Neutrophil (primary cell): Measurements from ENCODE around the gene TMEM253.
A peak's percentile ranks its signal among the peaks of the same experiment; 100 is the strongest.

Source experiments
- H3K27ac ChIP-seq: fragments of 200-600 bp; sonication (generic); 2 replicates; pipeline ENCODE4 v1.5.1; 2016; ENCODE audit warnings: mild to moderate bottlenecking, moderate library complexity
- H3K27me3 ChIP-seq: fragments of 200-600 bp; sonication (generic); 2 replicates; pipeline ENCODE4 v1.6.0; 2016; ENCODE audit warnings: mild to moderate bottlenecking
- H3K36me3 ChIP-seq: fragments of 200-600 bp; sonication (generic); 2 replicates; pipeline ENCODE4 v1.5.1; 2017
- H3K4me1 ChIP-seq, 2 experiments: fragments of 200-600 bp in 1 of 2; sonication (generic) in 1 of 2; 1 replicate in 1 of 2; 2 replicates in 1 of 2; pipeline versions ENCODE4 v1.5.1 to v1.6.1; 2013 to 2016; ENCODE audit warnings: low read depth in 1 of 2, low read length in 1 of 2, mild to moderate bottlenecking in 1 of 2, moderate library complexity in 1 of 2; ENCODE audit not compliant: control insufficient read depth in 1 of 2, insufficient read depth in 1 of 2
- H3K4me3 ChIP-seq, 2 experiments: fragments of 200-600 bp in 1 of 2; sonication (generic) in 1 of 2; 1 replicate in 1 of 2; 2 replicates in 1 of 2; pipeline ENCODE4 v1.5.1; 2013 to 2016; ENCODE audit warnings: low read depth in 1 of 2, low read length in 1 of 2, mild to moderate bottlenecking in 1 of 2, moderate library complexity in 1 of 2
- H3K9me3 ChIP-seq: fragments of 200-600 bp; sonication (generic); 2 replicates; pipeline ENCODE4 v1.5.1; 2016
- TF ChIP-seq, protein P1 (sequence below): fragments of 200-600 bp; sonication (generic); IDR thresholded peaks from 2 replicates; pipeline ENCODE4 v1.5.1; 2016; ENCODE audit warnings: antibody characterized with exemption

Gene TMEM253

GRCh38 chr14:21093769-21094681 is 6.8 kb upstream of the TMEM253 start:
- TF ChIP-seq, protein P1, sequence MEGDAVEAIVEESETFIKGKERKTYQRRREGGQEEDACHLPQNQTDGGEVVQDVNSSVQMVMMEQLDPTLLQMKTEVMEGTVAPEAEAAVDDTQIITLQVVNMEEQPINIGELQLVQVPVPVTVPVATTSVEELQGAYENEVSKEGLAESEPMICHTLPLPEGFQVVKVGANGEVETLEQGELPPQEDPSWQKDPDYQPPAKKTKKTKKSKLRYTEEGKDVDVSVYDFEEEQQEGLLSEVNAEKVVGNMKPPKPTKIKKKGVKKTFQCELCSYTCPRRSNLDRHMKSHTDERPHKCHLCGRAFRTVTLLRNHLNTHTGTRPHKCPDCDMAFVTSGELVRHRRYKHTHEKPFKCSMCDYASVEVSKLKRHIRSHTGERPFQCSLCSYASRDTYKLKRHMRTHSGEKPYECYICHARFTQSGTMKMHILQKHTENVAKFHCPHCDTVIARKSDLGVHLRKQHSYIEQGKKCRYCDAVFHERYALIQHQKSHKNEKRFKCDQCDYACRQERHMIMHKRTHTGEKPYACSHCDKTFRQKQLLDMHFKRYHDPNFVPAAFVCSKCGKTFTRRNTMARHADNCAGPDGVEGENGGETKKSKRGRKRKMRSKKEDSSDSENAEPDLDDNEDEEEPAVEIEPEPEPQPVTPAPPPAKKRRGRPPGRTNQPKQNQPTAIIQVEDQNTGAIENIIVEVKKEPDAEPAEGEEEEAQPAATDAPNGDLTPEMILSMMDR = no peak
- H3K4me1 ChIP-seq = peaks cover 0 to 25% of the 10 kb centered on the region in 2 experiments
- no peak overlapping the region for H3K27ac ChIP-seq
- H3K27me3 ChIP-seq = peaks cover 39% of the 10 kb centered on the region
- no peak overlapping the region for H3K4me3 ChIP-seq
- H3K36me3 ChIP-seq = peaks cover 31% of the 10 kb centered on the region
- H3K9me3 ChIP-seq = no peaks in the 10 kb centered on the region

GRCh38 chr14:21095430-21096205 is 5.2 kb upstream of the TMEM253 start:
- H3K27ac ChIP-seq = no peak overlapping the region
- TF ChIP-seq, protein P1 = no peak
- H3K4me3 ChIP-seq = no peak overlapping the region
- H3K27me3 ChIP-seq = peaks cover 54% of the 10 kb centered on the region
- peaks cover 0 to 24% of the 10 kb centered on the region in 2 experiments for H3K4me1 ChIP-seq
- no peaks in the 10 kb centered on the region for H3K9me3 ChIP-seq
- H3K36me3 ChIP-seq = peaks cover 17% of the 10 kb centered on the region

GRCh38 chr14:21096438-21096837 is 4.4 kb upstream of the TMEM253 start:
- TF ChIP-seq, protein P1 = no peak
- no peak overlapping the region for H3K27ac ChIP-seq
- H3K36me3 ChIP-seq = peaks cover 8% of the 10 kb centered on the region
- no peak overlapping the region for H3K4me3 ChIP-seq
- no peaks in the 10 kb centered on the region for H3K9me3 ChIP-seq
- H3K4me1 ChIP-seq = peaks cover 0 to 24% of the 10 kb centered on the region in 2 experiments
- peaks cover 54% of the 10 kb centered on the region for H3K27me3 ChIP-seq

GRCh38 chr14:21096978-21097635 is 3.8 kb upstream of the TMEM253 start:
- peak overlapping the region in 1 of 2 experiments; percentile 52 for H3K4me3 ChIP-seq
- H3K9me3 ChIP-seq = no peaks in the 10 kb centered on the region
- H3K27ac ChIP-seq = no peak overlapping the region
- peaks cover 54% of the 10 kb centered on the region for H3K27me3 ChIP-seq
- TF ChIP-seq, protein P1 = no peak
- peaks cover 3% of the 10 kb centered on the region for H3K36me3 ChIP-seq
- H3K4me1 ChIP-seq = peaks cover 0 to 23% of the 10 kb centered on the region in 2 experiments

DNA sequence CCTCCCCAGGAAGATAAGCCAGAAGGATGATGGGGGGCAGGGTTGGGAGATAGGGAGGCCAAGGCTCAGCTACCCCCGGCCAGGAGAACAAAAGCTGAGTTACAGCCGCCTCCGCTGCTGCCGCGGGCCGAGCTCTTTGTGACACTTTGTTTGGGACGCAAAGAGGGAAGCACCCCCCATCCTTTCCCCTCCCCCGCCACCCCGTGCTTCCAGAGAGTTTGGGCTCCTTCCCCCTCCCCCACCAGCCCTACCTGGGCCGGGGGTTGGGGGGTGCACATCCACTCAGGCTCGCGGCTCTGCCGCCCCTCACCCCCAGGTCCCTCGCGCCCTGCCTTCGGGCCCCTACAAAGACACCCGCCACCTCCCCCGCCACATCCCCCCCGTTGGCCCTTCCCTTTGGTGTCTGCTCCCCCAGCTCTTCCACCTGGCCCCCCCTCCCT is 3.2 kb upstream of the TMEM253 start:
- Histone ChIP-seq H3K9me3 (no peaks in the 10 kb centered on the region), H3K36me3 (no peaks in the 10 kb centered on the region), H3K27me3 (peaks cover 54% of the 10 kb centered on the region), H3K27ac (no peak overlapping the region), H3K4me3 (peak overlapping the region in 1 of 2 experiments; percentile 52), H3K4me1 (peaks cover 0 to 18% of the 10 kb centered on the region in 2 experiments)
- TF ChIP-seq, protein P1 = no peak
